ENCODE data around the gene BET1L.
"Not testable (repeated sequence)": the region's sequence is repeated elsewhere in the genome, so short reads cannot be mapped to it uniquely, and the experiment has no call there.

BET1L gene

GRCh38 chr11:180242-180641 is 27.0 kb downstream of the BET1L start:
- H3K4me3 Mint-ChIP-seq, DNase-seq, CTCF ChIA-PET, H3K27ac Mint-ChIP-seq, H3K27me3 Mint-ChIP-seq, H3K9me3 Mint-ChIP-seq, H3K36me3 Mint-ChIP-seq, H3K4me1 Mint-ChIP-seq: not testable (repeated sequence)
